Renal pelvis (tissue), 4 donors: ENCODE results near the gene GRAP. TPM values are rescaled to one million over a fixed set of nuclear protein-coding genes. Genes with fewer than 3 reads are reported as not detected.
"Not testable (repeated sequence)": the region's sequence is repeated elsewhere in the genome, so short reads cannot be mapped to it uniquely, and the experiment has no call there.

ENCODE experiments used
- DNase-seq: peaks from one replicate; pipeline ENCODE4 v3.0.0-alpha.2; 2013
- polyA plus RNA-seq, 3 donors: library from polyadenylated mRNA; unstranded; fragments of 120-200 nt; gene quantifications; one replicate each; pipeline ENCODE4 v1.2.1, GENCODE V29; 2013; ENCODE audit not compliant: insufficient read length in 3 of 3

Gene GRAP
- polyA plus RNA-seq, 3 donors, result 4.6 to 7.7 (median 6.5) TPM

- DNase-seq, result not testable (repeated sequence)
Measured at GRCh38 chr17:19047510-19047909, 753 bp upstream of the GRAP start.

GRCh38 chr17:19044643-19045042 is 2.1 kb downstream of the GRAP start:
- not testable (repeated sequence) for DNase-seq

GRCh38 chr17:19043032-19043431 is 3.7 kb downstream of the GRAP start:
- DNase-seq, result not testable (repeated sequence)

GRCh38 chr17:19042369-19042768 is 4.4 kb downstream of the GRAP start:
- DNase-seq, result not testable (repeated sequence)

- DNase-seq, result not testable (repeated sequence)
Measured at GRCh38 chr17:19041871-19042270, 4.9 kb downstream of the GRAP start.

GRCh38 chr17:19040350-19040749 is 6.4 kb downstream of the GRAP start:
- not testable (repeated sequence) for DNase-seq

- DNase-seq, result not testable (repeated sequence)
Measured at GRCh38 chr17:19038730-19039129, 8.0 kb downstream of the GRAP start.

- DNase-seq, result not testable (repeated sequence)
Measured at GRCh38 chr17:19038007-19038406, 8.8 kb downstream of the GRAP start.

- not testable (repeated sequence) for DNase-seq
Measured at GRCh38 chr17:19037547-19037946, 9.2 kb downstream of the GRAP start.

GRCh38 chr17:19036186-19036585 is 10.6 kb downstream of the GRAP start:
- DNase-seq, result not testable (repeated sequence)

- not testable (repeated sequence) for DNase-seq
Measured at GRCh38 chr17:19032377-19032988, 14.3 kb downstream of the GRAP start.

- DNase-seq, result not testable (repeated sequence)
Measured at GRCh38 chr17:19031729-19032128, 15.0 kb downstream of the GRAP start.

GRCh38 chr17:19030771-19031449 is 15.8 kb downstream of the GRAP start:
- not testable (repeated sequence) for DNase-seq

- DNase-seq, result not testable (repeated sequence)
Measured at GRCh38 chr17:19029740-19030139, 17.0 kb downstream of the GRAP start.

- DNase-seq, result not testable (repeated sequence)
Measured at GRCh38 chr17:19028671-19029070, 18.1 kb downstream of the GRAP start.

- no peak for DNase-seq
Measured at GRCh38 chr17:19024101-19025078, 22.4 kb downstream of the GRAP start.

GRCh38 chr17:19023209-19023999 is 23.4 kb downstream of the GRAP start:
- DNase-seq, result no peak

- no peak for DNase-seq
Measured at GRCh38 chr17:19022747-19023146, 24.0 kb downstream of the GRAP start.

- DNase-seq, result no peak
Measured at GRCh38 chr17:19022128-19022527, 24.6 kb downstream of the GRAP start.

- DNase-seq, result no peak
Measured at GRCh38 chr17:19021622-19022083, 25.1 kb downstream of the GRAP start.

- not testable (repeated sequence) for DNase-seq
Measured at GRCh38 chr17:19021011-19021621, 25.6 kb downstream of the GRAP start.
